GM03348 (cell line): ENCODE data around the gene KIF3A.

Source experiments
- DNase-seq: peaks from one replicate; pipeline ENCODE4 v3.0.0; 2012; ENCODE audit warnings: low spot score

Gene KIF3A

DNA sequence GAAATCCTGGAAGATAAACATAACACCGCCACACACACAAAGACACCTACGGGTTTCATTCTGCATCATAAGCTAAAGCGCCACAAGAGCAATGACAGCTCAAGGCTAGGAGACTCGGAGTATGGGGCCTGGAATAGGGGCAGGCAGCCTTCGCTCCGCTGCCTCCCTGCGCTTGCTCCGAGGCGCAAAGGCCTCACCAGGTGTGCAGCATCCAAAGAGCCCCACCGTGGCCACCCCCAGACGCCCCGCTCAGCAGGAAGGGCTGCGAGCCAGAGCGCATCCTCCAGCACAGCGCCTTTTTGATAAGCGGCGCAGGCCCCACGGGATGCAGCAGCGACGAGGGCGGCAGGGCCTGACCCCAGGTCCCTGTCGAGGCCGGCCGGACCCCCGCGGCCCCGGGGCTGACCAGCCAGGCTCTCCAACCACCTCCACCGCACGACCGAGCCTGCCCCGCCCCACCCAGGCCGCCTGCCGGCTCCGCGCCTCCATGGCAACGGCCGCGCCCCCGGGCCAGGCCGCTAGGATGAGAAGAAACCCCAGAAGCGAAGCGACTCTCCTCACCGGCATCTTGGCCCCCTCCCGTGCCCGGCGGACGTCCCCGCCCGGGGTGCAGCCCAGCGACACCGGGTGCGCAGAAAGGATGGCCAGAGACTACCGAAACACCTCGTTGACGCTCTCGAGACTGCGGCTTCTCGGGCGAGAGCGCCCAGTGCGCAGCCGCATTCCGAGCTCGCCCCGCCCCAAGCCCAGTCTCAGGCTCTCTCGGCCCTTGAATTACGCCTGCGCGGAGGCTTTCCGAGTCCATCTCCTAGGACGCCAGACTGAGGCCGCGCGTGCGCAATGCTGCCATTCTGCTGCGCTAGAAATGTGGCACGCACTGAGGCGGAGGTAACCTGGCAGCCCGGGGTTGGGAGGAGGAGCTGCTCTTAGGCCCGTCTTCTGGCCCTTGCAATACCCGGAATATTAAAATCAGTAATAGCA, at the start of gene KIF3A:
KIF3A (minus strand) TSS at position 694 of the 981 bp plus-strand sequence; CDS start at position 567, 127 bp downstream.
- peak; percentile 100 for DNase-seq

DNA sequence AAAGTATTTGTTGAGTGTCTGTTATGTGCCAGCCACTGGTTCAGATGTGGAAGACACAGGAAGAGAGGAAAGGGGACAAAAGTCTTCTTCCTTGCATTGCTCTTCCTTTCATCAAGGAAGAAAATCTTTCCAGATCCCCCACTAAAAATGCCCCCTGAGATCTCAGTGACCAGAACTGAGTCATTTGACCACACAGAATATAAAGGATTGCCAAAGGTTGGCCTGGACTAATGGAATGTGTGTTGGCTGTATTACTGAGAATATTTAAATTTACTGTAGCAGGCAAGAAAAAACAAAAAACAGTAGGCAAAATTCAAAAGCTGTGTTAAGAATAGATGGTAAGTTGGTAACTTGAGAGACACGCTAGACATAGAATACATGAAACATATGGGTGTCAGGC, 49.7 kb upstream of the KIF3A start:
- peak; percentile 78 for DNase-seq

DNA sequence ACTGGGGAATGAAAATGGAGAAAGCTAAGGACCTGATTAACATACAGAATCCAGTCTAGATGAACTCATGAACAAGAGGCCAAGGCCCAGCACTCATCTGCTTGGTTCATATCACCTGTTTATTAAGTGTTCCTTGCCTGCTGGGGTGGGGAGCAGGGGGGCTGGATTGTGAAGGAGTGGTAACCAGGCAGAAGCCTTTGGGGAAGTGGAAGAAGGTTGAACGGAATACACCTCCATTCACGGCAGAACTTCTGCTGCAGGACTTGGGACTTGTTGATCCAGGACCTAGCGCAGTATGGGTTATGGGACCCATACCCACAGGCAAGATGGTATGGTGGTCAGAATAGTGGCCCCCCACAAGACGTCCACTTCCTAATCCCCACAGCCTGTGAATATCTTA, 48.5 kb upstream of the KIF3A start:
- no peak for DNase-seq

DNA sequence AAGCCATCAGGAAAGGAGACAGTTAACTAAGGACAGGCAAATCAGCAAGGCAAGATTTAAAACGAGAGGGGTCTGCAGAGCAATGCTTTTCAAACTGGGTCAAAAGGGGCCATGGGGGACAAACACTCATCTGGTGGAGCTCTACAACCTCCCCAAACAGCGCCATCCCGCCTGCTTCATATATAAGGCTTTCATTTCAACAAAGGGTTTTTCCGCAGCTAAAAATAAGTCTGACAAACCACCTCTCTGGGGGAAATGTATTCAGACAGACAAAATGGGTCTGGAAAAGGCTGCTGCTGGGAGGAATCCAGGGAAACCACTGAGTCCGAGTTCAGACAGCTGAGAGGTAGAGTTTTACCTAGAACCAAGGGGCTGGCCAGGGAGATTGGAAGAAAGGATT, 48.0 kb upstream of the KIF3A start:
- no peak for DNase-seq

DNA sequence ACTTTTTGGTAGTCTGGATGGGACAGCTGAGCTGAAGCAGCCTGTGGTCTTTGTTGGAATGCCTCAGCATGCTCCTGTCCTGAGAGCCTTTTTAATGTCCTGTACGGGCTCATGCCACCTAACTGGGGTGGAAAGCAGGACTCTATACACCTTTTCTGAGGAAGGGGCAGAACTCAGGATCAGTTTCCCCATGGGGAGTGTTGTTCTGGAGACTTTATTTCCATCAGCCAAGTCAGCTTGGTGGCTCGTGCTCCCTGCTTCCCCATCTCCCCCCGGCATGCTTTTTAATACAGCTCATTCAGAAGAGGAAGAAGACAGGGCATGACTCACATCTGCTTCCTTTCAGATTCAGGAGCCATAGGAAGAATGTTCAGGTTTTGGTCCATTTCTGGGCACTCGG, 44.8 kb upstream of the KIF3A start:
- peak; percentile 50 for DNase-seq

DNA sequence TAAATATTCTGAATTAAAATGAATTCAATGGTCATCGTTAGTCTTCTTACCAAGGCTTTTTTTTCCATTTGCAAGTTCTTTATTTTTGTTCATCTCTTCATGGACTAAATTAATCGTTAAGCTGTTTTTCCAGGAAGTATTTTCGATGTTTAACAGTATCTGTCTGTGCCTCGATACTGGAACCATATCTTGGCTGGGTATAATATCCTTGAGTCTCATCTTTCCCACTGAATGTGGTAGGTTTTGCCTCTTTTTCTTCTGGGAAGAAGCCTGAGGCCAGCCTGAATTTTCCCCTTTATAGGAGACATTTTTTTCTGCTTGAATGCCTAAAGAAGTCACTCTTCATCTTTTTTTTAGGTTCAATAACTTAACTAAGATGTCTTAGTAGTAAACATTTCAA, 43.7 kb upstream of the KIF3A start:
- DNase-seq = no peak

DNA sequence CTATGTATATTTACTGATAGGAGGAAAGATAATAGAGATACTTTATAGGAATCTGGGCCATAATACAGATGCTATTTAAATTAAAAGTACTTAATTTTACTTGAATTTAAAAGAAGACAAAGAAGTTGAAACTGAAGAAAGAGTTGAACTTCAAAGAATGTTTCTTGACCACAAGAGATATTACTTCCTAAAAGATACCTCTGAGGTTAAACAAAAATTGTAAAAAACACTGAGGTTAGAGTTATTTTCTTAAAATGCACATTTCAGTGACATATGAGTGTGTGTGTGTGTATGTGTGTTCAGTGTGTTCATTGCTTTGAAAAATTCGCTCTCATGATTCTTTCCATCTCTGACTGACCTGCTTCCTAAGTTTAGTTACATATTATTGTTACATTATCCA, 43.2 kb upstream of the KIF3A start:
- no peak for DNase-seq

DNA sequence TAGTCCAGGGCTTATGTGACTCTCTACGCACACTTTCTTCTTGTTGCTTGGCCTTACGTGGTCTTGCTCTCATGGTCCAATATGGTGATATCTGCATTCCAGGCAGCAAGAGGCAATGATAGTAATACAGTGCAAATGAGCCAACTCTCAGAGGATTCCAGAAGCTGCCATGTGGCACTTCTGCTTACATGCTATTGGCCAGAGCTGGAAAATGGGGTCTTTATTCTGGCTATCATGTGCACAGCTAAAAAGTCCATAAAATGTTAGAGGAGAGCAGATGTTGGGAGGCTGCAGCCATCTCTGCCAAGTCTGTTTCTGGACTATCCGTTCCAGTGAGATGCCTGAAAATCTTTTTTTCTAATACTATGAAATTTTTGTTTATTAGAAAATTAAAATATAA, 42.6 kb upstream of the KIF3A start:
- DNase-seq = no peak

DNA sequence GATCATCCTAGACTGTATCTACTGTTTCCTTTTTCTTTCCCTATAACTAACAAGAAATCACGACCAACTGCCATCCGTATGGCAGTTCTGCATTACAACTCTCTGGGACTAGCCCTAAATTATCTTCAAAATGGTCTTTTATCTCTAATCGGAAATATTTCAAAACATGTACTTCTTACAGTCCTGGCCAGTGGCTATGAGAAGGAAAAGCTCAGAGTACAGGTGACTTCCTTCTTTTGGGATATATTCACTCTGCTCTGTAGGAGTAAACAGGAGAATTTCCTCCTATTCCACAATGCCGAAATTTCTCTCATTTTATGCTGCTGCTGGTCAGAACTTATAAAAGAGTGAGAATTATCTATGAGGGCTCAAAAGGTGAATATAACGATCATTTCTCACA, 41.5 kb upstream of the KIF3A start:
- no peak for DNase-seq

DNA sequence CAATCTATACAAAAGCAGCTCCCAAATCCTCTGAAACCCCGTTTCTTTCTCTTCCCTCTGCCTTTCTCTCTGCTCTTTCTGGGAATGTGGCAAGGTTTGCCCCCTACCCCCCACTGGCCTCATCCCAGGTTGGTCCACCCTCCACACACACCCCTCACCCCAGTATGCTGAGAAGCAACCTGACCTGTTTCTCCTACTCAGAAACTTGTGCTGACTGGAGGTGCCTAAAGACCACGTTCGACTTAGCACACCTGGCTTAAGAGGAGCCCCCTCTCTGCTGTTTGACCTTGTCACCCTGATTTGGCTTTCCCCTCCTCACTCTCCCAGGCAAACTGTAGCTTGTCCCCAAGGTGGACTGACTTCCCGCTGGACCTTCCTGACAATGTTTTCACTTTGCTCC, 40.8 kb upstream of the KIF3A start:
- no peak for DNase-seq

DNA sequence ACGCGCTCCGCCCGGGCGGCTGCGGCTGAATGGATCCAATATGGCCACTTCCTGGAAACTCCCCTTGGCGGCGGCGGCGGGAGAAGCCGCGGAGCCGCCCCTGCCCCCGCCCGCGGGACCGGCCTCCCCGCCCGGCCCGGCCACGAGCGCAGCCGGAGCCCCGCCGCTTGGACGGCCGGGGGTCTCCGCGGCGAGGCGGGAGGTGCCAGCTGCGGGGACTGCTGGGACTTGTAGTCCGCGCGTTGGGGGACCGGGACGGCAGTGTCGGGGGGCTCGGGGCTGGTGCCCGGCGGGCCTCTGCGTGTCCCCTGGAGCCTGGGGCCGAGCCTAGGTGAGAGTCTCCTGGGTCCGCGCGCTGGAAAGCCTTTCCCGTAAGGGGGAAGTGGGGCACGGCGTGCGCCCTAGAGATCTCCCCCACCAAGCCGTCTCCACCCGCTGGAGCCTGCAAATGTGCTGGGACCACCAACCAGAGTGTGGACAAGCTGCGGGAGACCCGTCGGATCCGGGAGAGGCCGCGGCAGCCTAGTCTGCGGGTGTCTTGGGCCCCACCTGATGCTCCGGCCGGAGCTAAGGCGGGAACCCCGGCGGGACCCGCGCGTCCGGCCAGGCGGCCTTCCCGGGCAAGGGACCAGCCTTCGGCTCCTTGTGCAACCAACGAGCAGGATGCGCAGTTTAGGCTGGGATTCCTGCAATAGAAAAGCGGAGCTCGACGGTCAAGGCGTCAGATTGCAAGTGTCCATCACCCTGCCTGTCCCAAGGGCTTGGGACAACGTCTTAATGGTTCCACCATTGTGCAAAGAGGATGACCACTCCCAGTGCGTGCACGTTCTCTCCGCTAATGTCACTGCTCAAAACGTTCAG, 40.1 kb upstream of the KIF3A start, which contains the start of gene SEPTIN8:
SEPTIN8 (minus strand) TSS at position 31 of the 861 bp plus-strand sequence. CDS start 102 bp downstream, outside the sequence.
- peak; percentile 83 for DNase-seq

DNA sequence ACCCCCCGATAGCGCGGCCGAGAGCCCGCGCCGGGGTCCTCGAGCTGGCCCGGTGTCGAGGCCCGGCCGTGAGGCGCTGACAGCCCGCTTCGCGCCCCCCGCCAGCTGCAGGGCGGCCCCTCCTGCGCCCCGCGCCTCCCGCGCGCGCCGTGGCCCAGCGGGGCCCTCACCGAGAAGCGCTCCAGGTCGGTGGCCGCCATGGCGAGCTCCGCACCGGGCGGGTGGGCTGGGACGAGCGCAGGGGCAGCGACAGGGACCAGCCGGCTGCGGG, 39.5 kb upstream of the KIF3A start:
- DNase-seq = no peak

DNA sequence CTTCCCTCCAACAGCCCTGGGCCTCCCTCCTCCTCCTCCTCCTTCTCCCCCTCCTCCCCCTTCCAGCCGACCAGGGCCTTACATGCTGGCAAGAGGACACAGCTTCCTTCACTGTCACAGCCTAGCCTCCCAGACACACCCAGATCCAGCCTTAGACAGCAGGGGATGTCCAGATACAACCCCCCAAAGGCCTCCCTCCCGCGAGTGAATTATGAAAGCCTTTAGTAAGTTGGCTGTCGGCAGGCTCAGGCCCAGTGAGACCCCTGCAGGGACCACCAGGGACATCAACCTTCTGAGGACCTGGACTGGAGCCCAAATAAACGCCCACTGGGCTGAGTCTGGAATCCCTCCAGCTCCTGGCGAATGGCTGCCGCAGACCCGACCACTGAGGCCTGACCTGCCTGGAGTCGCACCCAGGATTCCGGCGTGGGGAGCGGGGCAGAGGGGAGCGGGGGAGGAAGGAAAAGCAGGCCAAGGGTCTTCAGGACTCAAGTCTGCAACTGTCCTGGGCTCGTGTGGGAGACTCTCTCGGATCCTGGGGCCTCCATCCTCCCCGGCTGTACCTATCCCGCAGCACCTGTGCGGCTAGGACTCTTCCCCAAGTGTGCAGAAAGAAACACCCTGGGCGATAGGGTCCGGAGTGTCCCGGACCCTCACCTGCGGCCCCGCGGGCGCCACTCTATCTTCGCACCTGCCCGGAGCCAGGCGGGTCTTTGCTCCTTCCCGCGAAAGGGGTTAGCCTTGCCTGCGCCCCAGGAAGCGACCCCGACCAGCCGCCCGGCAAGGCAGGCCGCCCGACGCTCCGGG, 39.0 kb upstream of the KIF3A start:
- peak; percentile 62 for DNase-seq

DNA sequence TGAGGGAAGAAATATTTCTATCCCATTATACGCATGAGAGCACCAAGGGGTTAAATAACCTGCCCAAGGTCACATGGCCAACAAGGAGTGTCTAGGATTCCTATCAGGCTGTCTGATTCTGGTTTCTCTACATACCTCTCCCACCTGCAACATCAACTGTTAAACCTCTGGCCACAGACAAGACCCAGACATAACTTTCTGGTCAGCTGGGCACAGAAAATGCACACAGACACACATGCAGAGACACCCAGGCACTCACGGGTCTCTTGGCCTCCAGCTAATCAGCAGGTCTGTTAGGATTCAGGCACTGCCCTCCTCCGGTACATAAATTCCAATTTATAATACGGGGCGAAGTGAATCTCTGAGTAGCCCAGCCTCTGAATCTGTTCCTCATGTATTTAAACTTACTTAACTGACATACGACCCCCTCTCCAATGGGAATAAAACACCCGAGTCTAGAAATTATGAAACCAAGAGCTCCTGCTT, 38.2 kb upstream of the KIF3A start:
- DNase-seq = peak; percentile 24

DNA sequence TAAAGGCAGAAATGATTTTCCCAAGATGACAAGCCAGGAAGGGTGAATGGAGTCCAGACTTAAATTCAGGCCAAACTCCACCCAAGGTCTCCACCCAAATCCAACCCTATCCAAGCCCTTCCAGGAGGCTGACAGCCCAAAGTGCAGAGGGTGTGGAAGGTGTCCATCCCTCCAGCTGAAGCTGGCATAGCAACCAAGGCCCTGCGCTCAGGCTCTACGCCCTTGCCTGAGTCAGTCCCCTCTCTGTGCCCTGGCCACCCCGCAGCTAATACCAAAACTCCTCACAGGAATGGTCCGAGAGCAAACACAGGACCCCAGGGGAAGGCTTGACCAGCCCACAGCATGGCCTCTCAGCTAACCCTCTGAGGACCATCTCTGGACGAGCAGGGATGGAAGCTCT, 37.5 kb upstream of the KIF3A start:
- DNase-seq = no peak

DNA sequence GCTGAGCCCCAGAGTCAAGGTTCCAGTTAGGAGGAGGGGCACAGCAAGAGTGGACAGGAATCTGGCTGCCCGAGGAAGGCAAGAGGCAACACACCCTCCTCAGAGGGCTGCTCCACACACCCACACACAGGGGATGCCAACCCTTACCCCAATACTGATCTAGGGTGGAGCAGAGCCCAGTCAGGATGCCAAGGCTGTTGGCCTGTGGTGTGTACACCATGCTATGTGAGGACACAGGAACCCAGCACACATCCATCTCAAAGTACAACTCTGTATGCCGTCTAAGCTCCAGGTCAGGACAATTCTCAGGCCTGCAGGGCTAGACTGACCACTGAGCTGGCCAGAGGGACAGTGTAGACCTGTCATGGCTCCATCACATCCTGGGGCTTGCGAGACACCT, 37.1 kb upstream of the KIF3A start:
- DNase-seq = peak; percentile 24

DNA sequence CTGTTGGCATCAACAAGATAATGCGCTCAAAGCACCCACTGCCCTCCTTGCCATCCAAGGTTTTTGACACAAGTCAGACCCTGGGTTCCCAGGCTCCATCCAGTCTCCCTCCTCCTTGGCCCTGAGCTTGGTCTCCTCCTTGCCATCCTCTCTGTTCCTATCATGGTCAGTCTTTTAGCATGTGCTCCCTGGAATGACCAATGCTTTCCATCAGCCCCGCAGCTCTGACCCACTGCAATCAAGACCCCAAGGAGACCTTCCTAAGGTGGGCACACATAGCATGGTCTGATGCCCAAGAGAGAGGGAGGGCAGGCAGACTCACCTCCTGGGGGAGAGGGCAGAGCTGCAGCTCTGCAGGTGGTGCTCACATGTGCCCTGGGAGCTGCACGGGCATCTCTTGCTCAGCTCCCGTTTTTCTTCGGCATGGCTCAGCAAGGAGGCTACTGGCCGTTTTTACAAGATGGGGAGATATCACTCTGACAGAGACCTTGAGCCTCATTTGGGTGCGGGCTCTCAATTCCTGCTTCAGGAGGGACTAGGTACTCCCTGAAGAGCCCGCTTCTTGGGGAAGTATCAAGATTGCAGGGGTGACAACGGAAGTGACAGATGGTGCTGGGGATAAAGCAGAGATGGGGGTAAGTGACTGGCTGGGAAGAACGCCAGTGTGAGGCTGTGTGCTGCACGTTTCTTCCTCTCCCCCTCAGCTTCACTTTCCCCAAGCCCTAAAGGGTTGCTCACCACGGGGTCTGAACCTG, 36.4 kb upstream of the KIF3A start:
- DNase-seq = no peak

DNA sequence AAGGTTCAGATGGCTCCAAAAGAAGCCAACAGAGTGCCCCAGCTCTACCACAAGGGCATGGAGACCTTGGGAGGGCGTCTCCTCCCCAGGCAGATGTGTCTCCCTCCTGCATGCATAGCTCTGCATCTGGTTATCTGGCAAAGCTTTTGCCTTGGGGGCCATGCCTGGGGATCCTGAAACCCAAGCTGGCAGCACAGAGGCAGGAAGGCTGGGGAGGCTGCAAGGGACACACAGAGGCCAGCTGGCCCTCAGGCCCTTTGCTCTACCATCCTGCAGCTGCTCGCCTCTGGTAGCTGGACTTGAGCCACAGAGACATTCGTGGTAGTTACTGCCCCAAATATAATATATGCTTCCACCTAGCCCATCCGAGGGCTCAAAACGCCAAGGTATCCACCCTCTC, 35.8 kb upstream of the KIF3A start:
- no peak for DNase-seq

DNA sequence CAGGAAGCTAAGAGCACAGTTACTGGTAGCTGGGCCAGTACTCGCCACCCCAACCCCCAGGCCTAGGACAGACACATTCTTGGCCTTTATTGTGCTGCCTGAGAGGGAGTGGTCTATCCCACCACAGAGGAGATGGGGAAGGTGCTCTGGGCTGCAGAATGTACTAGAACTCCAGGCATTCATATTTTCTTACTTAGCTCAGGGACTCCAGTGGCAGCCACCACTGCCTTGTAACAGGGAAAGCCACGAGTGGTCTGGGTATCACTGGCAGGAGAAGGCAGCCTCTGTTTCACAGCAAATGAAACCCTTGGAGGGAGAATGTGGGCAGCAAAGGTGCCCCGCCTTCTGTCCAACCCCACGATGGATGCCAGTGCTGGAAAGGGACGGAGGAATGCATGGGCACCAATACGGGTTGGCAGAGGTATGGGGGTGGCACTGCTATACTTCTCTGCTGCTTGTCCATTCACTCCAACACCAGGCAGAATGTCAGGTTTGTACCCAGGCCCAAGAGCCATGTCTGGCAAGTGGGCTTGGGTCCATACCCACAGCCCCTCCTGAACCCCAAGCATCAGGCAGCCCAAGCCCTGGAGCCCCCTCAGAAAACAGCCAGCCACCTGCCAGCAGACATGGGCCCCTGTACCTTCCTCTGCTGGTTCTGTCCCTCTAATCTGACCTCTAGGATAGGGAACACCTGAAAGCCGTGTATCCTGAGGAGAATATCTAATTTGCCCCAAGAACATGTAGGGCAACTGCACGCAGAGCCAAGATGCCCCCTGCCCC, 35.1 kb upstream of the KIF3A start:
- DNase-seq = no peak

DNA sequence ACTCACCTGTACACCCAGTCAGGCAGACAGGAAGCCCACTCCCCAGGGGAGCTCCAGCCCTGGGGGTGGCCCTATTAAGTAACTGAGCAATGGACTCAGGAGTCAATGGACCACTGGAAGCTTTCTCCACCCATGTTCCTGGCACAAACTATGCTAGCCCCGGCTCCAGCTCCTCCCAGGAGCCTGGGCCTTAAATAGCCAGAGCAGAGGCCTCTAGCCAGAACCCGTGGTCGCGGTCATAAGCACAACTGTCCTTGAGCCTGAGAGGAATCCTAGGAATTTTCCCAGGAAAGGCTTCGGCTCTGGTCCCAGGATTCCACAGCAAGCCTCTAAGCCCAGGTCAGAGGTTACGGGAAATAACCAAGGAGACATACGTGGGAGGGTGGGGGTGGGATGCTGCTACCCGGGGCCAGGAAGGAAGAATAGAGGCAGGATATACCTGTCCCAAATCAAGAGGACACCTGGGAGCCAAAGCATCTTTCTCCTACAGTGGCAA, 34.2 kb upstream of the KIF3A start:
- peak; percentile 68 for DNase-seq
